G401.6 (cell line): ENCODE results near the gene PNMA8B.

Experiments used
- FAIRE-seq: peaks from 2 replicates; lab custom pipeline; 2012; peaks lifted over from hg19 to GRCh38; lab: Jason Lieb, UNC

The PNMA8B gene

GRCh38 chr19:46456930-46457329 lies 38.7 kb downstream of the PNMA8B start:
- no peak for FAIRE-seq

DNA sequence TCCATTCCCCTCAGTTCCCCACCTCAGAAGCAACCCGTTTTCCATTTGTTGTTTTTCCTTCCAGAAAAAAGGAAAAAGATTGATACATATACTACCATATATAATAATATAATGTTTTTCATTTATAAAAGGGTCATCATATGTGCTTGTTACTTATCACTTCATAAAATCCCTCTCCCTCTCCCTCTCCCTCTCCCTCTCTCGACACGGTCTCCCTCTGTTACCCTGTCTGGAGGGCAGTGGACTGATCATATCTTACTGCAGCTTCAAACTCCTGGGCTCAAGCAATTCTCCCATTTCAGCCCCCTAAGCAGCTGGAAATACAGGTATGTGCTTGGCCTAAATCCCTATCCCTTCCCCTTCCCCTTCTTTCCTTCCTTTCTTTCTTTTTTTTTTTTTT lies 41.4 kb downstream of the PNMA8B start:
- no peak for FAIRE-seq

- FAIRE-seq: no peak
Measured at GRCh38 chr19:46453661-46454060, 42.0 kb downstream of the PNMA8B start.

DNA sequence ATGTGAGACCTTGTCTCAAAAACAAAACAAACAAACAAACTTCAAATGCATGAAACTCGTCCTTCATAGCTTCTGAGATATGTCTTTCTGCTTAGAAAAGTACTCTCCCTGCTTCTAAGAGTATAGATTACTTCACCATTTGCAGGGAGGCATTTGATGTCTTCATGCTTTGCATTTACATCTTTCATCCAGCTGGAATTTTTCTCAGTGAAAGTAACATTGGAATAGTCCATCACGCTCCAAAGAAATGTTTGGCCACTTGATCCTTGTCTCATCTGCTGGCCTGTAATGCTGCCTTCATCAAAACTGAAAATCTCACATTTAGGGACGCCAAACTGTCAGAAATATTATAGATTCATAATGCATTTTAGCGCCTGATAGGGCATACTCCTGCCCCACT lies 43.5 kb downstream of the PNMA8B start:
- no peak for FAIRE-seq

DNA sequence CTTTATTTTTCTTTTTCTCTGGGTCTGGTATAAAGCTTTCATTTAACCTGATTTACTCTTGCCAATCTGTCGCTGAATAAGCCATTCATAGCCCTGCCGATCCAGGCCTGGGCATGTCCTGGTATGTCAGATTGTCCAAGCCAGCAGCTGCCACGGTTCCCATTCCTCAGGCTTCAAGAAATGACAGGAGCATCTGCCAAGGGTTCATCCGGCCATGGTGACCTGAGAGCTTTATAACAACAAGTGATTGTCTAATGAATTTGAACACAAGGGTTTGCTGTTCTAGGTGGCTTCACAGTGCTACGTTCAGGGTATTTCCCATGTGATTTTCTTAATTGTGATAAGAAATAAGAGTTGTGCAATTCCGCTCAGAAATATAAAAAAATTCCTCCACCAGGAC lies 44.3 kb downstream of the PNMA8B start:
- no peak for FAIRE-seq

GRCh38 chr19:46450737-46451136 lies 44.9 kb downstream of the PNMA8B start:
- no peak for FAIRE-seq

DNA sequence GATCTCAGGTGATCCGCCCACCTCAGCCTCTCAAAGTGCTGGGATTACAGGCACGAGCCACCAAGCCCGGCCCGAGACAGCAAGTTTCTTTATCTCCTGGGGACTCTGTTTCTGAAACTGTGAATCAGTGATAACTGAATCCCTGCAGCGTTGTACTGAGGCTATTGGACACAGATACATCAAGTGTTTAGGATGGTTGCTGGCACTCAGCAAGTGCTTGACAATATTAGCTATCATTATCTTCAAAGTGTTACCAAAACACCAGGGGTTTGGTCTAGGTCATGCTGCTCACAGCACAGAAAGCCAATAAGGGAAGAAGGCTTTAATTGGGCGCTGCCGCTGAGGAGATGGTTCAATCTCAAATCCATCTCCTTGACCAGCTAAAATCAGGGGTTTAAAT lies 46.4 kb downstream of the PNMA8B start:
- no peak for FAIRE-seq

DNA sequence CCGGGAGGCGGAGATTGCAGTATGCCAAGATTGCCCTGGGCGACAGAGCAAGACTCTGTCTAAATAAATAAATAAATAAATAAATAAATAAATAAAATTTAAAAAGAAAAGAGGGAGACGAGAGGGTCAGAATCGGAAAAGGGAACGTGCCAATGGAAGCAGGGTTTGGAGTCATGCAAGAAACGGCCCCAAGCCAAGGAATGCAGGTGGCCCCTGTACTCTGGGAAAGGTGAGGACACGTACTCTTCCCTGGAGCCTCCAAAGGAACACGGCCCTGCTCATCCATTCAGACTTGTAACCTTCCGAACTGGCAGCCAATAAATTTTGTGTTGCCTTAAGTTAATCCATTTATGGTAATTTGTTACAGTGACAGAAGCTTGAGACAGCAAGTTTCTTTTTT lies 47.1 kb downstream of the PNMA8B start:
- no peak for FAIRE-seq

GRCh38 chr19:46447824-46448223 lies 47.8 kb downstream of the PNMA8B start:
- no peak for FAIRE-seq

- no peak for FAIRE-seq
Measured at GRCh38 chr19:46447006-46447405, 48.7 kb downstream of the PNMA8B start.

DNA sequence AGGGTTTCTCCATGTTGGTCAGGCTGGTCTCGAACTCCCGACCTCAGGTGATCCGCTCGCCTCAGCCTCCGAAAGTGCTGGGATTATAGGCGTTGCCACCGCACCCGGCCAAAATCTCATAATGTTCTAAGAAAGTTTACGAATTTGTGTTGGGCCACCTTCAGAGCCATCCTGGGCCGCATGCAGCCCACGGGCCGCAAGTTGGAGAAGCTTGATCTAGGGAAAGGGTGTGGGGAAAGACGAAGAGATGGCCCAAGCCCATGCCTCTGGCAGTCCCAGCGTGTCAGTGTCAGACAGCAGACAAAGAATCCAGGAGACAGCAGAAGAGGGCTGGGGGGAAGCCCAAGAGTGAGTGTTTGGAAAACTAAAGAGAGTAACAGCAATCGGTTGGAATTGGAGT lies 49.6 kb downstream of the PNMA8B start:
- FAIRE-seq: no peak

DNA sequence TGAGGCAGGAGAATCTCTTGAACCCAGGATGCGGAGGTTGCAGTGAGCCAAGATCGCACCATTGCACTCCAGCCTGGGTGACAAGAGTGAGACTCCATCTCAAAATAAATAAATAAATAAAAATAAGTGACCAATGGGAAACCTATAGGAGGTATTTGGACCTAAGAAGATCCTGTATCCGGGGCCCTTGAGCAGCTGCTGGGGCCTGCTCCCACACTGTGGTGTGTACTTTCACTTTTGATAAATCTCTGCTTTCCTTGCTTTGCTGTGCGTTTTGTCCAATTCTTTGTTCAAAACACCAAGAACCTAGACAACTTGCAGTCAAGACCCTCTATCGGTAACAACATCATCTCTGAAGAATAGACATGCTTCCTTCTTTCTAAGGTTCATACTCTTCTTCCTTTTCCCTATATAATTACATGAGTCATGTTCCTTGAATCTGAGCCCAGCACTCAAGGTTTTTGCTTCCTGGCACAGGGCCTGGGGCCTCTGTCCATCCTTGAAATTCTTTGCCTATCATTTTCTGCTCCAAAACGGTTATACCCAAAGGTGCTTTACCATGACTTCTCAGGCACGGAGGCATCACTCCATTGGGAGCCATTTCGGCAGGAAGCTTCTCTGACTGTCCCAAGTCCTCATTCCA lies 52.7 kb downstream of the PNMA8B start:
- FAIRE-seq: no peak

- no peak for FAIRE-seq
Measured at GRCh38 chr19:46441866-46442265, 53.8 kb downstream of the PNMA8B start.
